Neural cell (in vitro differentiated cells): ENCODE results near the gene PAK5. TPM values are rescaled to one million over a fixed set of nuclear protein-coding genes. Genes with fewer than 3 reads are reported as not detected.

Experiments used
- H2AFZ ChIP-seq: fragments of 200-600, 300-800 bp; sonication (generic), shearing (Covaris generic); 2 replicates; pipeline ENCODE4 v1.6.0; 2014; ENCODE audit warnings: low read depth, mild to moderate bottlenecking, antibody characterized with exemption, low read length, moderate library complexity
- H3F3A ChIP-seq: fragments of 200-600 bp; shearing (Covaris generic); 2 replicates; pipeline ENCODE4 v1.6.1; 2016; ENCODE audit warnings: mild to moderate bottlenecking, moderate library complexity, mixed read lengths, antibody characterized with exemption, low read length; ENCODE audit not compliant: insufficient read depth, poor library complexity, severe bottlenecking
- H3K27ac ChIP-seq: fragments of 200-600, 300-800 bp; sonication (generic), shearing (Covaris generic); 2 replicates; pipeline ENCODE4 v1.5.1; 2014; ENCODE audit warnings: mild to moderate bottlenecking, low read length, moderate library complexity
- H3K27me3 ChIP-seq: fragments of 300-800, 200-600 bp; sonication (generic), shearing (Covaris generic); 2 replicates; pipeline ENCODE4 v1.6.0; 2014; ENCODE audit warnings: mild to moderate bottlenecking, low read depth, low read length, moderate library complexity; ENCODE audit not compliant: insufficient read depth
- H3K36me3 ChIP-seq: fragments of 300-800, 200-600 bp; sonication (generic), shearing (Covaris generic); 2 replicates; pipeline ENCODE4 v1.5.1; 2014; ENCODE audit warnings: mild to moderate bottlenecking, antibody characterized with exemption, low read length, moderate library complexity; ENCODE audit not compliant: insufficient read depth
- H3K4me2 ChIP-seq: fragments of 300-800, 200-600 bp; sonication (generic), shearing (Covaris generic); 2 replicates; pipeline ENCODE4 v1.6.0; 2014; ENCODE audit warnings: mild to moderate bottlenecking, low read length
- H3K4me3 ChIP-seq: fragments of 300-800, 200-600 bp; sonication (generic), shearing (Covaris generic); 2 replicates; pipeline ENCODE4 v1.5.1; 2014; ENCODE audit warnings: mild to moderate bottlenecking, low read length, moderate library complexity
- H3K79me2 ChIP-seq: fragments of 200-600 bp; shearing (Covaris generic); replicated peaks from 2 replicates; pipeline ENCODE4 v1.6.0; 2014; ENCODE audit warnings: mild to moderate bottlenecking, low read length, moderate library complexity; ENCODE audit not compliant: insufficient read depth
- H3K9ac ChIP-seq: fragments of 300-800, 200-600 bp; sonication (generic), shearing (Covaris generic); 2 replicates; pipeline ENCODE4 v1.6.1; 2016; ENCODE audit warnings: mild to moderate bottlenecking, low read length, mixed read lengths
- H3K9me2 ChIP-seq: fragments of 200-600 bp; shearing (Covaris generic); 2 replicates; pipeline ENCODE4 v1.6.1; 2016; ENCODE audit warnings: mild to moderate bottlenecking, low read length, mixed read lengths; ENCODE audit not compliant: insufficient read depth
- H3K9me3 ChIP-seq: fragments of 200-600, 300-800 bp; sonication (generic), shearing (Covaris generic); 2 replicates; pipeline ENCODE4 v1.6.1; 2016; ENCODE audit warnings: mild to moderate bottlenecking, mixed run types, low read length, moderate library complexity, mixed read lengths
- H4K20me1 ChIP-seq: fragments of 200-600 bp; shearing (Covaris generic); 2 replicates; pipeline ENCODE4 v1.6.1; 2016; ENCODE audit warnings: mild to moderate bottlenecking, mixed run types; ENCODE audit not compliant: insufficient read depth
- CTCF ChIP-seq: fragments of 450-650 bp; IDR thresholded peaks from 2 replicates; pipeline ENCODE4 v1.5.1; 2014; ENCODE audit warnings: antibody characterized with exemption, mild to moderate bottlenecking, moderate library complexity; ENCODE audit not compliant: poor library complexity, severe bottlenecking
- EP300 ChIP-seq: fragments of 450-650 bp; conservative IDR thresholded peaks from 2 replicates; pipeline ENCODE4 v1.6.1; 2014; ENCODE audit warnings: antibody characterized with exemption, mild to moderate bottlenecking, moderate library complexity; ENCODE audit not compliant: poor library complexity, severe bottlenecking
- EZH2 ChIP-seq: fragments of 200-600, 300-800 bp; shearing (Covaris generic), sonication (generic); IDR thresholded peaks from 2 replicates; pipeline ENCODE4 v1.6.1; 2014; ENCODE audit warnings: antibody characterized with exemption, low read length, borderline replicate concordance, mild to moderate bottlenecking; ENCODE audit not compliant: insufficient read depth, poor library complexity, severe bottlenecking
- MXI1 ChIP-seq: fragments of 450-650 bp; conservative IDR thresholded peaks from 2 replicates; pipeline ENCODE4 v1.6.1; 2014; ENCODE audit warnings: antibody characterized with exemption, mild to moderate bottlenecking; ENCODE audit not compliant: poor library complexity, severe bottlenecking
- POLR2AphosphoS5 ChIP-seq: IDR thresholded peaks from 2 replicates; pipeline ENCODE4 v1.6.1; 2012
- RAD21 ChIP-seq: fragments of 450-650 bp; conservative IDR thresholded peaks from 2 replicates; pipeline ENCODE4 v1.6.1; 2014; ENCODE audit warnings: antibody characterized with exemption, mild to moderate bottlenecking, moderate library complexity
- REST ChIP-seq: IDR thresholded peaks from 2 replicates; pipeline ENCODE4 v1.6.1; 2012; ENCODE audit warnings: borderline replicate concordance
- SMC3 ChIP-seq: fragments of 450-650 bp; conservative IDR thresholded peaks from 2 replicates; pipeline ENCODE4 v1.6.1; 2014; ENCODE audit warnings: antibody characterized with exemption, mild to moderate bottlenecking, moderate library complexity; ENCODE audit not compliant: poor library complexity
- TAF1 ChIP-seq: IDR thresholded peaks from 2 replicates; pipeline ENCODE4 v1.6.1; 2012; ENCODE audit warnings: low read depth
- polyA plus RNA-seq: library from polyadenylated mRNA; depleted of rRNA; stranded (reverse); fragments of >200 nt; gene quantifications from 2 replicates; pipeline ENCODE4 v1.2.3, GENCODE V29; 2014

The PAK5 gene
- polyA plus RNA-seq, 1 donor from 2014 or later, result 48.3 TPM

GRCh38 chr20:9663423-9663822, 175.5 kb downstream of the PAK5 start:
- no peak for TF ChIP-seq EZH2
- no peak for TF ChIP-seq POLR2AphosphoS5
- no peak for TF ChIP-seq EP300
- TF ChIP-seq MXI1, result no peak
- no peak for TF ChIP-seq SMC3
- no peak for TF ChIP-seq CTCF
- no peak overlapping the region for H3K9ac ChIP-seq
- H3K27me3 ChIP-seq, result no peaks in the 10 kb centered on the region
- H3K4me2 ChIP-seq, result no peak overlapping the region
- no peaks in the 10 kb centered on the region for H4K20me1 ChIP-seq
- no peak overlapping the region for H3K4me3 ChIP-seq
- no peaks in the 10 kb centered on the region for H3K9me2 ChIP-seq
- H2AFZ ChIP-seq, result no peak overlapping the region
- no peak overlapping the region for H3K27ac ChIP-seq
- H3K79me2 ChIP-seq, result no peaks in the 10 kb centered on the region
- no peaks in the 10 kb centered on the region for H3K9me3 ChIP-seq
- H3F3A ChIP-seq, result no peaks in the 10 kb centered on the region
- no peaks in the 10 kb centered on the region for H3K36me3 ChIP-seq

DNA sequence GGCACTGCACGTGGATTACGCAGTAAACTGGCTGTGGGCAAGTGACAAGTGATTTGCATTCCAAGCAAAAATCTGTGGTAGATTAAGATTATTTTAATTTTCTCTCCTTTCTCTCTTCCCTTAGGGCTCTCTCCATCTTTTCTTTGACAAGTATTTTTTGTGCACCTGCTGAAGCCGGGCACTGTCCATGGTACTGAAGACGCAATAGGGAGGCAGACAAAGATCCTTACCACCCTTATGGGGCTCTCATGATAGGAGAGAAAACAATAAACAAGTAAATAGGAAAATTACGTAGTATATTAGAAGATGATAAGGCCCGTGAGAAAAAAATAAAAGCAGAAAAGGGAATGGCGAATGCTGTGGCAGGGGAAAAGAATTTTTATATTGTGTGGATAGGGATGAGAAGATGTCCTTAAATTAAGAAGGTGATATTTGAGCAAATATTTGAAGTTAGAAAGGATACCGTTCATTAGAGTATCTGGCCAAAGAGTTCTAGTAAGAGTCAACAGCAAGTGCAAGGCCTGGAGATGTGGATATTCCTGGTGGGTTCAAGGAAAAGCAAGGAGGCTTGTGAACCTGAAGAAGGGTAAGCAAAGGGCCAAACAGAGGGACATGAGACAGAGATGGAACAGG, 178.5 kb downstream of the PAK5 start:
- no peak overlapping the region for H3K4me3 ChIP-seq
- TF ChIP-seq RAD21 (no peak), EZH2 (no peak), TAF1 (no peak), MXI1 (no peak), EP300 (no peak), SMC3 (no peak)
- no peaks in the 10 kb centered on the region for H3K79me2 ChIP-seq

DNA sequence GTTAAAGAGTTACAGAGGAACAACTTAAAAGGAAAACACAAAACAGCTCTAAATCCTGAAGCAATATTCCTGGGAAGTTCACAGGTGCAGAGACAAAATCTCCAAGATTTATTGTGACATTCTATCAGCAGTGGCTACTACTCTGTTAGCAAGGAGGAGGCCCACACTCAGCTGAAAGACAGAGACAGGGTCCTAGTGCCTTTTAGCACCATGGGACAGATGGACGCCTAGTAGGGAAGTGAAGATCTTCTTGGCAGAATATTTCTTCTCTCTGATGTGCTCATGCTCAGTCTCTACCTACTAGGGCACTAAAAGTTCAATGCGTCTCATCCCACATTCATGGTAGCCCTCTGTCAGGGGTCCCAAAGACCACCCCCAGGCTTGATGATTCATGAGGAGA, 191.1 kb downstream of the PAK5 start:
- H3K9ac ChIP-seq, result no peak overlapping the region
- H3K4me2 ChIP-seq, result no peak overlapping the region
- H4K20me1 ChIP-seq, result no peaks in the 10 kb centered on the region
- H3K79me2 ChIP-seq, result no peaks in the 10 kb centered on the region
- no peaks in the 10 kb centered on the region for H3F3A ChIP-seq
- H3K9me3 ChIP-seq, result no peaks in the 10 kb centered on the region
- H3K36me3 ChIP-seq, result peaks cover 13% of the 10 kb centered on the region
- H3K4me3 ChIP-seq, result no peak overlapping the region
- H2AFZ ChIP-seq, result no peak overlapping the region
- TF ChIP-seq EZH2 (no peak), EP300 (no peak), TAF1 (no peak), CTCF (no peak), REST (no peak), RAD21 (no peak), POLR2AphosphoS5 (no peak), MXI1 (no peak), SMC3 (no peak)
- H3K27ac ChIP-seq, result no peak overlapping the region
- no peaks in the 10 kb centered on the region for H3K9me2 ChIP-seq
- H3K27me3 ChIP-seq, result no peaks in the 10 kb centered on the region

More for the DNA sequence above, 178.5 kb downstream of the PAK5 start:
- H4K20me1 ChIP-seq, result no peaks in the 10 kb centered on the region
- H3K4me2 ChIP-seq, result no peak overlapping the region
- no peak overlapping the region for H2AFZ ChIP-seq
- no peak overlapping the region for H3K9ac ChIP-seq
- no peaks in the 10 kb centered on the region for H3K36me3 ChIP-seq
- no peaks in the 10 kb centered on the region for H3F3A ChIP-seq
- H3K27ac ChIP-seq, result no peak overlapping the region
- H3K9me3 ChIP-seq, result no peaks in the 10 kb centered on the region
- H3K27me3 ChIP-seq, result no peaks in the 10 kb centered on the region
- H3K9me2 ChIP-seq, result no peaks in the 10 kb centered on the region
